H1 (cell line): Measurements from ENCODE around the gene ZNF548. TPM values are rescaled to one million over a fixed set of nuclear protein-coding genes. Genes with fewer than 3 reads are reported as not detected.

Experiments
- CTCF ChIA-PET: fragments of 300-600 bp; sonication (Branson Sonifier 250); formaldehyde crosslinking; loops from one replicate; lab custom pipeline; 2021; ENCODE audit not compliant: partially characterized antibody; lab: Charles Lee
- POLR2A ChIA-PET: fragments of 300-600 bp; sonication (Branson Sonifier 250); formaldehyde crosslinking; loops from one replicate; lab custom pipeline; 2021; ENCODE audit warnings: inconsistent platforms; ENCODE audit not compliant: partially characterized antibody; lab: Charles Lee
- DNase-seq, 2 experiments: peaks; one replicate each; pipeline versions ENCODE4 v3.0.0 to v3.0.0-alpha.2; 2010 to 2022; ENCODE audit warnings: low spot score in 2 of 2, low read depth in 1 of 2, mixed read lengths in 1 of 2
- FAIRE-seq: peaks from 2 replicates; lab custom pipeline; 2011; peaks lifted over from hg19 to GRCh38; lab: Jason Lieb, UNC
- H2AFZ ChIP-seq: 2 replicates; pipeline ENCODE4 v1.8.1; 2012; ENCODE audit warnings: low read length, inconsistent platforms
- H2AK5ac ChIP-seq: 2 replicates; pipeline ENCODE4 v1.6.1; 2013; ENCODE audit warnings: low read depth, low read length
- H2BK120ac ChIP-seq: replicated peaks from 2 replicates; pipeline ENCODE3; 2013; ENCODE audit warnings: low read depth, low read length, inconsistent platforms
- H2BK12ac ChIP-seq: 2 replicates; pipeline ENCODE4 v1.6.1; 2013; ENCODE audit warnings: low read depth, low read length
- H2BK15ac ChIP-seq: 2 replicates; pipeline ENCODE4 v1.6.1; 2013; ENCODE audit warnings: low read length
- H2BK20ac ChIP-seq: 2 replicates; pipeline ENCODE4 v1.6.1; 2013; ENCODE audit warnings: low read length
- H2BK5ac ChIP-seq: 2 replicates; pipeline ENCODE4 v1.6.1; 2013; ENCODE audit warnings: low read depth, low read length
- H3K14ac ChIP-seq: 2 replicates; pipeline ENCODE4 v1.6.1; 2013; ENCODE audit warnings: inconsistent platforms; ENCODE audit not compliant: insufficient read length
- H3K18ac ChIP-seq: 2 replicates; pipeline ENCODE4 v1.6.1; 2013; ENCODE audit warnings: low read length; ENCODE audit errors: extremely low read depth
- H3K23ac ChIP-seq: 2 replicates; pipeline ENCODE4 v1.6.1; 2013; ENCODE audit warnings: inconsistent platforms; ENCODE audit not compliant: insufficient read length
- H3K23me2 ChIP-seq: 2 replicates; pipeline ENCODE4 v1.6.1; 2013; ENCODE audit warnings: low read depth, low read length
- H3K27ac ChIP-seq: 2 replicates; pipeline ENCODE4 v1.6.1; 2011; ENCODE audit warnings: low read depth, low read length, inconsistent platforms
- H3K27me3 ChIP-seq, 4 experiments: replicated peaks in 1 of 4; 1 replicate in 1 of 4; 2 replicates in 3 of 4; pipeline versions ENCODE4 v1.6.1 to v1.8.1; 2011 to 2013; ENCODE audit warnings: low read length in 3 of 4, mild to moderate bottlenecking in 3 of 4, inconsistent platforms in 2 of 4, mixed read lengths in 2 of 4, moderate library complexity in 1 of 4; ENCODE audit not compliant: control insufficient read depth in 3 of 4, insufficient read depth in 3 of 4; ENCODE audit errors: extremely low read depth in 1 of 4
- H3K36me3 ChIP-seq, 4 experiments: 2 replicates each; pipeline versions ENCODE4 v1.6.1 to v1.8.1; 2011 to 2013; ENCODE audit warnings: mild to moderate bottlenecking in 4 of 4, low read length in 3 of 4, moderate library complexity in 2 of 4, control low read depth in 1 of 4, inconsistent platforms in 1 of 4; ENCODE audit not compliant: insufficient read depth in 4 of 4, control insufficient read depth in 2 of 4
- H3K4ac ChIP-seq: replicated peaks from 2 replicates; pipeline ENCODE3; 2013; ENCODE audit warnings: low read length, low read depth, mixed read lengths, inconsistent platforms; ENCODE audit not compliant: insufficient read length
- H3K4me1 ChIP-seq, 4 experiments: replicated peaks in 1 of 4; 1 replicate in 1 of 4; 2 replicates in 3 of 4; pipeline versions ENCODE4 v1.6.1 to v1.8.1; 2011 to 2013; ENCODE audit warnings: low read length in 3 of 4, inconsistent platforms in 2 of 4, mixed read lengths in 1 of 4; ENCODE audit not compliant: insufficient read depth in 4 of 4, control insufficient read depth in 3 of 4
- H3K4me2 ChIP-seq, 2 experiments: 2 replicates each; pipeline versions ENCODE4 v1.6.1 to v1.8.1; 2011 to 2013; ENCODE audit warnings: low read depth in 2 of 2, low read length in 2 of 2, control low read depth in 1 of 2, inconsistent platforms in 1 of 2, mild to moderate bottlenecking in 1 of 2; ENCODE audit not compliant: insufficient read depth in 1 of 2
- H3K4me3 ChIP-seq, 4 experiments: fragments of 200-600, 300-600 bp in 1 of 4; sonication (generic), shearing (Covaris generic), sonication (Bioruptor Twin) in 1 of 4; 2 replicates each; pipeline versions ENCODE4 v1.5.1 to v1.8.1; 2011 to 2016; ENCODE audit warnings: low read length in 4 of 4, low read depth in 3 of 4, control low read depth in 2 of 4, inconsistent platforms in 2 of 4, mild to moderate bottlenecking in 2 of 4, mixed read lengths in 1 of 4, moderate library complexity in 1 of 4; ENCODE audit not compliant: insufficient read depth in 2 of 4; ENCODE audit errors: extremely low read depth in 1 of 4
- H3K56ac ChIP-seq: replicated peaks from 2 replicates; pipeline ENCODE3; 2013; ENCODE audit warnings: low read depth, mild to moderate bottlenecking, mixed read lengths, low read length, inconsistent platforms; ENCODE audit not compliant: insufficient read length
- H3K79me1 ChIP-seq: 2 replicates; pipeline ENCODE4 v1.6.1; 2013; ENCODE audit warnings: low read depth, low read length, control low read depth
- H3K79me2 ChIP-seq, 2 experiments: 2 replicates each; pipeline versions ENCODE4 v1.6.1 to v1.8.1; 2012 to 2013; ENCODE audit warnings: low read length in 2 of 2, mild to moderate bottlenecking in 2 of 2, inconsistent platforms in 1 of 2; ENCODE audit not compliant: insufficient read depth in 2 of 2, control insufficient read depth in 1 of 2
- H3K9ac ChIP-seq, 4 experiments: replicated peaks in 1 of 4; 1 replicate in 1 of 4; 2 replicates in 3 of 4; pipeline versions ENCODE4 v1.6.1 to v1.8.1; 2011 to 2013; ENCODE audit warnings: low read depth in 3 of 4, low read length in 3 of 4, control low read depth in 2 of 4, mild to moderate bottlenecking in 2 of 4, moderate library complexity in 2 of 4, inconsistent platforms in 1 of 4; ENCODE audit errors: extremely low read depth in 1 of 4
- H3K9me3 ChIP-seq, 2 experiments: 2 replicates each; pipeline versions ENCODE4 v1.6.1 to v1.8.1; 2012 to 2013; ENCODE audit warnings: mild to moderate bottlenecking in 2 of 2, moderate library complexity in 2 of 2, control low read depth in 1 of 2, inconsistent platforms in 1 of 2, low read depth in 1 of 2, low read length in 1 of 2, mixed read lengths in 1 of 2; ENCODE audit not compliant: insufficient read depth in 2 of 2
- H4K20me1 ChIP-seq, 2 experiments: replicated peaks in 1 of 2; 2 replicates each; pipeline versions ENCODE3 to v1.8.1; 2011 to 2013; ENCODE audit warnings: inconsistent platforms in 2 of 2, low read length in 2 of 2, mild to moderate bottlenecking in 1 of 2; ENCODE audit not compliant: insufficient read depth in 2 of 2, control insufficient read depth in 1 of 2
- H4K5ac ChIP-seq: 2 replicates; pipeline ENCODE4 v1.6.1; 2013; ENCODE audit warnings: low read length, low read depth, mixed read lengths, inconsistent platforms; ENCODE audit not compliant: insufficient read length
- H4K8ac ChIP-seq: 2 replicates; pipeline ENCODE4 v1.8.0; 2013; ENCODE audit warnings: mild to moderate bottlenecking, moderate library complexity, low read length, inconsistent platforms; ENCODE audit not compliant: insufficient read depth; ENCODE audit errors: extremely low read depth
- H4K91ac ChIP-seq: replicated peaks from 2 replicates; pipeline ENCODE3; 2013; ENCODE audit warnings: low read length, mixed read lengths, inconsistent platforms; ENCODE audit not compliant: insufficient read length
- BACH1 ChIP-seq: IDR thresholded peaks from 2 replicates; pipeline ENCODE4 v1.6.1; 2012; ENCODE audit warnings: low read length, improper control_type of control experiment
- BCL11A ChIP-seq, 2 experiments: IDR thresholded peaks; one replicate each; pipeline ENCODE4 v1.6.1; 2011; ENCODE audit warnings: low read depth in 2 of 2, low read length in 2 of 2, mild to moderate bottlenecking in 2 of 2
- CBX8 ChIP-seq: fragments of 300-800, 300-1000 bp; sonication (generic); IDR thresholded peaks from 2 replicates; pipeline ENCODE4 v1.7.1; 2016; ENCODE audit warnings: low read depth, low read length, borderline replicate concordance
- EZH2 ChIP-seq: fragments of 200-600 bp; sonication (generic); IDR thresholded peaks from 2 replicates; pipeline ENCODE4 v1.7.1; 2012; ENCODE audit warnings: low read depth, mild to moderate bottlenecking, moderate library complexity, low read length, inconsistent platforms; ENCODE audit not compliant: severe bottlenecking
- GTF2F1 ChIP-seq: IDR thresholded peaks from 2 replicates; pipeline ENCODE4 v1.6.1; 2012; ENCODE audit warnings: low read depth, low read length, improper control_type of control experiment, borderline replicate concordance
- KDM5A ChIP-seq: fragments of 200-600 bp; IDR thresholded peaks from 2 replicates; pipeline ENCODE4 v1.7.1; 2012; ENCODE audit warnings: mild to moderate bottlenecking, low read length, inconsistent platforms, mixed read lengths
- POLR2AphosphoS5 ChIP-seq: IDR thresholded peaks from 2 replicates; pipeline ENCODE4 v1.6.1; 2011; ENCODE audit warnings: low read depth, low read length
- RXRA ChIP-seq: IDR thresholded peaks from 2 replicates; pipeline ENCODE4 v1.6.1; 2011; ENCODE audit warnings: low read depth, mild to moderate bottlenecking, low read length, moderate library complexity; ENCODE audit not compliant: insufficient read depth
- SRF ChIP-seq: IDR thresholded peaks from 2 replicates; pipeline ENCODE4 v1.6.1; 2011; ENCODE audit warnings: mild to moderate bottlenecking, low read depth, low read length, moderate library complexity
- TAF1 ChIP-seq: IDR thresholded peaks from 2 replicates; pipeline ENCODE4 v1.6.1; 2011; ENCODE audit warnings: mild to moderate bottlenecking, low read depth, low read length
- TBP ChIP-seq: IDR thresholded peaks from 2 replicates; pipeline ENCODE4 v1.6.1; 2011; ENCODE audit warnings: low read depth, low read length, improper control_type of control experiment
- ZNF274 ChIP-seq: IDR thresholded peaks from 2 replicates; pipeline ENCODE4 v1.7.0; 2012; ENCODE audit warnings: low read length, borderline replicate concordance; ENCODE audit errors: extremely low read depth
- WGBS, 2 experiments: shearing (Covaris generic) in 1 of 2; methylation state at CpG; one replicate each; pipeline versions ENCODE4 v1.1.6 to v1.1.7; 2013 to 2015; ENCODE audit warnings: low lambda C conversion rate in 2 of 2, mixed read lengths in 2 of 2, inconsistent platforms in 1 of 2, low coverage in 1 of 2, missing lambda C conversion rate in 1 of 2; ENCODE audit not compliant: insufficient replicate concordance in 2 of 2, insufficient coverage in 1 of 2, insufficient read length in 1 of 2; ENCODE audit errors: extremely low coverage in 1 of 2, missing lambda C conversion rate in 1 of 2; 5-methylcytosine and 5-hydroxymethylcytosine counted together
- polyA plus RNA-seq, 7 experiments: library from polyadenylated mRNA; depleted of rRNA in 3 of 7; stranded (reverse) in 5 of 7; unstranded in 2 of 7; fragments of >200 nt in 5 of 7; fragments of 200-250 nt in 2 of 7; gene quantifications; 1 replicate in 5 of 7; 2 replicates in 1 of 7; 4 replicates in 1 of 7; pipeline versions ENCODE4 v1.2.1 to v1.2.3, GENCODE V29; 2011 to 2013; ENCODE audit warnings: missing spikeins in 2 of 7, mixed read lengths in 2 of 7
- total RNA-seq: library from RNA; stranded (reverse); fragmentation: NEBNext Ultra II Directional; extraction: Animal tissue kit (Norgen Biotek cat#: 25700); gene quantifications from 2 replicates; pipeline ENCODE4 v1.2.1, GENCODE V29; 2021

The ZNF548 gene
- total and polyA plus RNA-seq, 2 of the 8 experiments (the other 6 are each of a cell fraction or from before 2014, with no cell fraction given): 7.4 to 9.9 TPM

DNA sequence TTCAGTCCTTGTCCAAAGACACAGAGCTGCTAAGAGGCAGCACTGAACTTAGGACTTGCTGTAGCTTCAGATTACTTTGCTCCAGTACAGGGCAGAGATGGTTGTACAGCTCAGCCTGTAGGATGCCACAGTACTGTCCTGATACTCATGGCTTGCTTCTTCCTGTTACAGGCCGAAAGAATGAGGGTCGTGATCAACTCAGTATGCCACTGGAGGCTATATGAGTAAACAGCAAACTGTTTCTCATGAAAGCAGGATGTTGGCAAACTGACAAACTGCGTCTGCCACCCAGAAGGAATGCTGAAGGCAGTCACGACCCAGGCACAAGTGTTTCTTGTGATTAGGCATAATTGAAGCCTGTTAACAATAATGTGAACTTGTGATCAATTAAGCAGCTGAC is 48.3 kb downstream of the ZNF548 start:
- peaks cover 24% of the 10 kb centered on the region for H3K79me1 ChIP-seq
- H3K23ac ChIP-seq: no peak overlapping the region
- POLR2A ChIA-PET: interaction anchor here (1.0 to 7.0 kb wide), 2 partner anchors 12 to 28 kb away, joined by 3 to 49 read pairs; no protein-coding TSS in a partner anchor
- H3K23me2 ChIP-seq: peaks cover 4% of the 10 kb centered on the region
- no peak overlapping the region for H3K27ac ChIP-seq
- no peak overlapping the region for H4K5ac ChIP-seq
- H3K9me3 ChIP-seq: no peaks in the 10 kb centered on the region; a peak in 1 of 4 replicates
- H3K79me2 ChIP-seq: peaks cover 27 to 69% of the 10 kb centered on the region in 2 experiments
- H2AK5ac ChIP-seq: no peak overlapping the region
- H3K9ac ChIP-seq: no peak overlapping the region
- no peak overlapping the region for H2BK15ac ChIP-seq
- H3K36me3 ChIP-seq: peaks cover 2 to 5% (median 4%) of the 10 kb centered on the region in 4 experiments; a peak in 5 of 8 replicates
- no peak overlapping the region for H3K4ac ChIP-seq
- H3K4me1 ChIP-seq: peaks cover 0 to 7% (median under 1%) of the 10 kb centered on the region in 4 experiments; a peak in 2 of 7 replicates
- no peak overlapping the region for H2AFZ ChIP-seq
- WGBS, 2 experiments: 97% methylated on average over 4 of the region's 4 CpGs; no CpG with 5 or more reads in 1 of the 2 experiments
- H2BK20ac ChIP-seq: no peak overlapping the region
- no peak overlapping the region for H2BK120ac ChIP-seq
- peaks cover 0 to 14% of the 10 kb centered on the region in 2 experiments for H4K20me1 ChIP-seq
- CTCF ChIA-PET: interaction anchor here (0.6 to 2.2 kb wide), 2 partner anchors 13 to 31 kb away, joined by 3 to 8 read pairs; no protein-coding TSS in a partner anchor
- no peak overlapping the region for H3K14ac ChIP-seq
- H3K4me3 ChIP-seq: no peak overlapping the region
- H3K56ac ChIP-seq: no peak overlapping the region
- H3K27me3 ChIP-seq: no peaks in the 10 kb centered on the region
- DNase-seq (no peak), FAIRE-seq (no peak)
- H4K91ac ChIP-seq: no peak overlapping the region
- no peak overlapping the region for H4K8ac ChIP-seq
- no peak overlapping the region for H2BK5ac ChIP-seq
- no peak overlapping the region for H2BK12ac ChIP-seq
- no peak overlapping the region for H3K18ac ChIP-seq
- no peak overlapping the region; a peak in 1 of 4 replicates for H3K4me2 ChIP-seq
- TF ChIP-seq CBX8 (no peak), BACH1 (no peak), GTF2F1 (no peak), EZH2 (no peak), TBP (no peak), RXRA (no peak), ZNF274 (no peak), TAF1 (no peak), KDM5A (no peak), SRF (no peak), POLR2AphosphoS5 (no peak), BCL11A (IDR thresholded peaks at IDR 0.05; ENCODE audit: low read depth in 2 of 2, low read length in 2 of 2) (no peak)
